ENCODE data around the gene MRPS34.

GRCh38 chr16:1731073-1731472, 41.9 kb downstream of the MRPS34 start:
- TF ChIP-seq TAF1 (IDR thresholded peaks at IDR 0.05; ENCODE audit: borderline replicate concordance, insufficient read depth, low read length) (no peak), POLR2AphosphoS5 (IDR thresholded peaks at IDR 0.05; ENCODE audit: low read depth, low read length) (no peak), SIN3A (IDR thresholded peaks at IDR 0.05; ENCODE audit: borderline replicate concordance, insufficient read depth, low read length) (no peak)
- TF ChIP-seq, protein P1, sequence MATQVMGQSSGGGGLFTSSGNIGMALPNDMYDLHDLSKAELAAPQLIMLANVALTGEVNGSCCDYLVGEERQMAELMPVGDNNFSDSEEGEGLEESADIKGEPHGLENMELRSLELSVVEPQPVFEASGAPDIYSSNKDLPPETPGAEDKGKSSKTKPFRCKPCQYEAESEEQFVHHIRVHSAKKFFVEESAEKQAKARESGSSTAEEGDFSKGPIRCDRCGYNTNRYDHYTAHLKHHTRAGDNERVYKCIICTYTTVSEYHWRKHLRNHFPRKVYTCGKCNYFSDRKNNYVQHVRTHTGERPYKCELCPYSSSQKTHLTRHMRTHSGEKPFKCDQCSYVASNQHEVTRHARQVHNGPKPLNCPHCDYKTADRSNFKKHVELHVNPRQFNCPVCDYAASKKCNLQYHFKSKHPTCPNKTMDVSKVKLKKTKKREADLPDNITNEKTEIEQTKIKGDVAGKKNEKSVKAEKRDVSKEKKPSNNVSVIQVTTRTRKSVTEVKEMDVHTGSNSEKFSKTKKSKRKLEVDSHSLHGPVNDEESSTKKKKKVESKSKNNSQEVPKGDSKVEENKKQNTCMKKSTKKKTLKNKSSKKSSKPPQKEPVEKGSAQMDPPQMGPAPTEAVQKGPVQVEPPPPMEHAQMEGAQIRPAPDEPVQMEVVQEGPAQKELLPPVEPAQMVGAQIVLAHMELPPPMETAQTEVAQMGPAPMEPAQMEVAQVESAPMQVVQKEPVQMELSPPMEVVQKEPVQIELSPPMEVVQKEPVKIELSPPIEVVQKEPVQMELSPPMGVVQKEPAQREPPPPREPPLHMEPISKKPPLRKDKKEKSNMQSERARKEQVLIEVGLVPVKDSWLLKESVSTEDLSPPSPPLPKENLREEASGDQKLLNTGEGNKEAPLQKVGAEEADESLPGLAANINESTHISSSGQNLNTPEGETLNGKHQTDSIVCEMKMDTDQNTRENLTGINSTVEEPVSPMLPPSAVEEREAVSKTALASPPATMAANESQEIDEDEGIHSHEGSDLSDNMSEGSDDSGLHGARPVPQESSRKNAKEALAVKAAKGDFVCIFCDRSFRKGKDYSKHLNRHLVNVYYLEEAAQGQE (IDR thresholded peaks at IDR 0.05; ENCODE audit: insufficient read depth in 1 of 2, low read depth in 2 of 2, low read length in 2 of 2), result no peak
